HL-60 (cell line): ENCODE data around the gene DDIT3.
"Not testable (repeated sequence)": the region's sequence is repeated elsewhere in the genome, so short reads cannot be mapped to it uniquely, and the experiment has no call there.

Experiments
- DNase-seq, 2 experiments: peaks; one replicate each; pipeline ENCODE4 v3.0.0-alpha.2; 2010 to 2020; ENCODE audit warnings: low read depth in 1 of 2, low spot score in 1 of 2
- H3K27ac ChIP-seq: fragments of 250-450 bp; sonication (Bioruptor Pico); replicated peaks from 2 replicates; pipeline ENCODE4 v1.5.1; 2020; ENCODE audit warnings: mild to moderate bottlenecking, moderate library complexity
- H3K27me3 ChIP-seq: fragments of 250-450 bp; sonication (Bioruptor Pico); 2 replicates; pipeline ENCODE4 v1.5.1; 2021; ENCODE audit warnings: mild to moderate bottlenecking, moderate library complexity; ENCODE audit not compliant: insufficient read depth, poor library complexity, severe bottlenecking
- H3K4me3 ChIP-seq: replicated peaks from 2 replicates; pipeline ENCODE4 v1.5.1; 2011; ENCODE audit warnings: mild to moderate bottlenecking, control low read depth, low read length; ENCODE audit not compliant: insufficient read depth
- CTCF ChIP-seq: IDR thresholded peaks from one replicate; pipeline ENCODE4 v1.5.1; 2011; ENCODE audit warnings: low read length, control low read depth, inconsistent platforms; ENCODE audit not compliant: insufficient read depth
- GABPA ChIP-seq: IDR thresholded peaks from 2 replicates; pipeline ENCODE4 v1.6.1; 2012; ENCODE audit warnings: low read depth
- POLR2AphosphoS5 ChIP-seq: IDR thresholded peaks from 2 replicates; pipeline ENCODE4 v1.6.1; 2012; ENCODE audit warnings: low read depth
- REST ChIP-seq: IDR thresholded peaks from 2 replicates; pipeline ENCODE4 v1.6.1; 2012; ENCODE audit warnings: low read depth; ENCODE audit not compliant: insufficient replicate concordance
- SPI1 ChIP-seq: IDR thresholded peaks from 2 replicates; pipeline ENCODE4 v1.6.1; 2012; ENCODE audit warnings: low read depth, mild to moderate bottlenecking, borderline replicate concordance

Gene DDIT3

GRCh38 chr12:57564178-57564740 is 43.9 kb upstream of the DDIT3 start:
- DNase-seq = no peak
- peaks cover 19% of the 10 kb centered on the region for H3K27me3 ChIP-seq
- TF ChIP-seq POLR2AphosphoS5 (no peak), GABPA (no peak), CTCF (no peak), SPI1 (no peak), REST (no peak)
- H3K4me3 ChIP-seq = no peak overlapping the region
- no peak overlapping the region for H3K27ac ChIP-seq

GRCh38 chr12:57563358-57563757 is 43.0 kb upstream of the DDIT3 start:
- H3K27me3 ChIP-seq = peaks cover 19% of the 10 kb centered on the region
- DNase-seq = no peak
- H3K4me3 ChIP-seq = no peak overlapping the region
- H3K27ac ChIP-seq = no peak overlapping the region
- TF ChIP-seq REST (no peak), POLR2AphosphoS5 (no peak), CTCF (no peak), SPI1 (no peak), GABPA (no peak)

- not testable (repeated sequence) for DNase-seq, H3K27ac ChIP-seq, H3K4me3 ChIP-seq
- H3K27me3 ChIP-seq = peaks cover 19% of the 10 kb centered on the region
Observed at GRCh38 chr12:57561117-57561516, 40.8 kb upstream of the DDIT3 start.

GRCh38 chr12:57560516-57560915 is 40.2 kb upstream of the DDIT3 start:
- no peak overlapping the region for H3K27ac ChIP-seq

More at GRCh38 chr12:57560516-57560915, 40.2 kb upstream of the DDIT3 start:
- DNase-seq = no peak
- no peak for TF ChIP-seq POLR2AphosphoS5
- no peak for TF ChIP-seq CTCF
- TF ChIP-seq GABPA = no peak
- no peak for TF ChIP-seq REST
- no peak for TF ChIP-seq SPI1
- peaks cover 19% of the 10 kb centered on the region for H3K27me3 ChIP-seq
- no peak overlapping the region for H3K4me3 ChIP-seq
